Brain microvascular endothelial cell (primary cell): ENCODE data around the gene MAP3K6.

Source experiments
- DNase-seq: peaks from one replicate; pipeline ENCODE4 v3.0.0-alpha.2; 2020
- H3K27ac ChIP-seq: fragments of 250-450 bp; sonication (Bioruptor Pico); 2 replicates; pipeline ENCODE4 v1.5.1; 2020; ENCODE audit warnings: mild to moderate bottlenecking, moderate library complexity
- H3K27me3 ChIP-seq: fragments of 250-450 bp; sonication (Bioruptor Pico); replicated peaks from 2 replicates; pipeline ENCODE4 v1.5.1; 2020; ENCODE audit warnings: mild to moderate bottlenecking
- H3K36me3 ChIP-seq: fragments of 250-450 bp; sonication (Bioruptor Pico); replicated peaks from 2 replicates; pipeline ENCODE4 v1.5.1; 2020; ENCODE audit warnings: mild to moderate bottlenecking
- H3K4me3 ChIP-seq: 2 replicates; pipeline ENCODE4 v1.5.1; 2011; ENCODE audit warnings: low read depth, mild to moderate bottlenecking, control low read depth, low read length, moderate library complexity
- CTCF ChIP-seq: IDR thresholded peaks from 2 replicates; pipeline ENCODE4 v1.5.1; 2011; ENCODE audit warnings: low read depth, mild to moderate bottlenecking, moderate library complexity, low read length, control low read depth, inconsistent platforms; ENCODE audit errors: missing control alignments
- in situ Hi-C: cut with HindIII; loops from 2 replicates; pipeline ENCODE4 v1.10.0; 2017; ENCODE audit warnings: low sequenced_read_pairs, low pct_ligation_motif_present

The MAP3K6 gene

GRCh38 chr1:27394925-27395324 is 28.2 kb upstream of the MAP3K6 start:
- Histone ChIP-seq H3K27me3 (no peaks in the 10 kb centered on the region), H3K27ac (no peak overlapping the region), H3K36me3 (no peaks in the 10 kb centered on the region), H3K4me3 (no peak overlapping the region)
- in situ Hi-C loops, result no loop called here
- no peak for DNase-seq
- no peak for TF ChIP-seq CTCF

GRCh38 chr1:27394282-27394658 is 27.5 kb upstream of the MAP3K6 start:
- H3K27ac ChIP-seq, result no peak overlapping the region
- TF ChIP-seq CTCF, result no peak
- no peak overlapping the region for H3K4me3 ChIP-seq
- in situ Hi-C loops, result no loop called here
- DNase-seq, result no peak
- H3K27me3 ChIP-seq, result no peaks in the 10 kb centered on the region
- no peaks in the 10 kb centered on the region for H3K36me3 ChIP-seq

- Histone ChIP-seq H3K36me3 (no peaks in the 10 kb centered on the region), H3K27ac (no peak overlapping the region), H3K27me3 (no peaks in the 10 kb centered on the region), H3K4me3 (no peak overlapping the region)
- no peak for DNase-seq
- no peak for TF ChIP-seq CTCF
- in situ Hi-C loops, result no loop called here
Observed at GRCh38 chr1:27393641-27394281, 27.0 kb upstream of the MAP3K6 start.

- Histone ChIP-seq H3K27ac (peak overlapping the region; percentile 40), H3K36me3 (no peaks in the 10 kb centered on the region), H3K4me3 (peak overlapping the region; percentile 67), H3K27me3 (no peaks in the 10 kb centered on the region)
- TF ChIP-seq CTCF, result peak; percentile 61
- DNase-seq, result no peak
- in situ Hi-C loops, result no loop called here
Observed at GRCh38 chr1:27392778-27393635, 26.2 kb upstream of the MAP3K6 start.

- peak; percentile 88 for DNase-seq
- H3K27ac ChIP-seq, result peak within 1 kb of the TSS; percentile 40
Observed at GRCh38 chr1:27392096-27392777, 25.5 kb upstream of the MAP3K6 start, which contains the start of gene GPR3. GPR3 (plus strand) TSS chr1:27392622; CDS start chr1:27393799, 1,177 bp downstream.

More at GRCh38 chr1:27392096-27392777, 25.5 kb upstream of the MAP3K6 start, which contains the start of gene GPR3:
- Histone ChIP-seq H3K4me3 (peak within 1 kb of the TSS; percentile 67), H3K27me3 (no peaks in the 10 kb centered on the region), H3K36me3 (no peaks in the 10 kb centered on the region)
- in situ Hi-C loops, result no loop called here
- peak; percentile 71 for TF ChIP-seq CTCF
